HUES64 (cell line): ENCODE results near the gene ALS2.

ENCODE experiments used
- H3K27ac ChIP-seq: 2 replicates; pipeline ENCODE4 v1.7.0; 2013; ENCODE audit warnings: low read depth, low read length, inconsistent platforms
- H3K27me3 ChIP-seq: 2 replicates; pipeline ENCODE4 v1.6.1; 2013; ENCODE audit warnings: mild to moderate bottlenecking, low read length; ENCODE audit not compliant: insufficient read depth
- H3K36me3 ChIP-seq: 2 replicates; pipeline ENCODE4 v1.6.1; 2013; ENCODE audit warnings: mild to moderate bottlenecking, low read length; ENCODE audit not compliant: insufficient read depth
- H3K4me1 ChIP-seq: 2 replicates; pipeline ENCODE4 v1.6.1; 2013; ENCODE audit warnings: mild to moderate bottlenecking, low read length, moderate library complexity; ENCODE audit not compliant: insufficient read depth
- H3K4me3 ChIP-seq: 2 replicates; pipeline ENCODE4 v1.5.1; 2013; ENCODE audit warnings: mild to moderate bottlenecking, low read length, moderate library complexity
- H3K9ac ChIP-seq: 2 replicates; pipeline ENCODE4 v1.6.1; 2013; ENCODE audit warnings: mild to moderate bottlenecking, low read depth, low read length
- H3K9me3 ChIP-seq: 2 replicates; pipeline ENCODE4 v1.6.1; 2013; ENCODE audit warnings: low read depth, low read length; ENCODE audit not compliant: insufficient read depth
- WGBS: fragments of 150-250, 120-280 bp; methylation state at CpG from one replicate; pipeline ENCODE4 v1.1.7; 2013; ENCODE audit warnings: missing lambda C conversion rate; 5-methylcytosine and 5-hydroxymethylcytosine counted together

Gene ALS2

GRCh38 chr2:201754717-201755415 is 25.9 kb downstream of the ALS2 start:
- H3K27me3 ChIP-seq = no peaks in the 10 kb centered on the region
- H3K36me3 ChIP-seq = peaks cover 75% of the 10 kb centered on the region
- no peak overlapping the region; the same call in 1 of the 2 replicates for H3K9ac ChIP-seq
- WGBS = 96% methylated on average over 6 of the region's 6 CpGs
- H3K27ac ChIP-seq = no peak overlapping the region
- no peak overlapping the region for H3K4me3 ChIP-seq
- H3K9me3 ChIP-seq = no peaks in the 10 kb centered on the region
- H3K4me1 ChIP-seq = no peaks in the 10 kb centered on the region

DNA sequence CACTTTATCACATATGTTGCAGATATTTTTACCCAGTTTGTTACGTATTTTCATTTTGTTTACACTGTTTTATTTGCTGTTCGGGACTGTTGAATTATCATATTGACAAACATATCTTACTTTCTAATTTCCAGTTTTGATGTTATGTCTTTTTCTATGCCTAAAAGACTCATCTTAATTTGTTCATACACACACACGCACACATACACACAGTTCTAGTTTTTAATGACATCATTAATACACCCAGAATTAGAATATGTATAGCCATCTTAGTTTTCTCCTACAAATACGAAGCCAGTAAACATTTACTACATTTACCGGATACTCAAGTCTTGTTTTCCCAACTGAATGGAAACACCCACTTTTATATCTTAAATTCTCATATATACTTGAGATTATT is 29.2 kb downstream of the ALS2 start:
- peaks cover 74% of the 10 kb centered on the region for H3K36me3 ChIP-seq
- no peaks in the 10 kb centered on the region for H3K27me3 ChIP-seq

DNA sequence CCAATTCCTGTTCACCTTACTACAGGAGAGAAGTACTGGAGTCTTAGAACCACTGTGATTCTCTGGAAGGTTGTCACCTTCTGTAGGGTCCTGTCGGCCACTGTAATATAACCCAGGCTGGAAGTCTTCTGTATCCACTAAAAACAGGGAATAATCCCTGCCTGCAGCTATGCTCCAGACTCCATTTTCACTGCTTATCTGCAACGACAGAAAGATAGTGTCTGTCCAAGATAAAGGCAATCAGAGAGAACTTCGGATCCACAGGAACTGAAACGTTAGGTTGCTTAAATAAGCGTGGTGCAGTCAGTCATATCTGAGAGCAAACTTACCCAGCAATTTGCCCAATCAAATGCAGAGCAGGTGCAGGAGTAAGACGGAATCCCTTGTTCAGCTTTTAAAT is 34.2 kb downstream of the ALS2 start:
- no peak overlapping the region for H3K9ac ChIP-seq
- H3K27me3 ChIP-seq = no peaks in the 10 kb centered on the region
- H3K9me3 ChIP-seq = no peaks in the 10 kb centered on the region
- H3K4me1 ChIP-seq = no peaks in the 10 kb centered on the region
- H3K27ac ChIP-seq = no peak overlapping the region
- H3K36me3 ChIP-seq = peaks cover 81% of the 10 kb centered on the region
- WGBS = 90% methylated on average over 6 of the region's 6 CpGs
- no peak overlapping the region for H3K4me3 ChIP-seq

More for the DNA sequence above, 29.2 kb downstream of the ALS2 start:
- 77% methylated on average over 5 of the region's 5 CpGs for WGBS
- Histone ChIP-seq H3K9me3 (no peaks in the 10 kb centered on the region), H3K9ac (no peak overlapping the region), H3K27ac (no peak overlapping the region), H3K4me1 (no peaks in the 10 kb centered on the region), H3K4me3 (no peak overlapping the region)

GRCh38 chr2:201735486-201735885 is 45.2 kb downstream of the ALS2 start:
- Histone ChIP-seq H3K27me3 (no peaks in the 10 kb centered on the region), H3K4me3 (no peak overlapping the region), H3K36me3 (peaks cover 84% of the 10 kb centered on the region), H3K9me3 (0 out of 2 replicates have a peak, but pooled peaks cover 4% of the 10 kb centered on the region), H3K4me1 (peaks cover 9% of the 10 kb centered on the region; the same call in 1 of the 2 replicates), H3K27ac (no peak overlapping the region), H3K9ac (no peak overlapping the region)
- WGBS = 97% methylated on average over 2 of the region's 2 CpGs

GRCh38 chr2:201734111-201734510 is 46.6 kb downstream of the ALS2 start:
- Histone ChIP-seq H3K27me3 (no peaks in the 10 kb centered on the region), H3K36me3 (peaks cover 88% of the 10 kb centered on the region), H3K9ac (no peak overlapping the region), H3K4me3 (no peak overlapping the region), H3K27ac (no peak overlapping the region), H3K9me3 (0 out of 2 replicates have a peak, but pooled peaks cover 4% of the 10 kb centered on the region), H3K4me1 (peaks cover 10% of the 10 kb centered on the region; the same call in 1 of the 2 replicates)
- 96% methylated on average over 4 of the region's 4 CpGs for WGBS

DNA sequence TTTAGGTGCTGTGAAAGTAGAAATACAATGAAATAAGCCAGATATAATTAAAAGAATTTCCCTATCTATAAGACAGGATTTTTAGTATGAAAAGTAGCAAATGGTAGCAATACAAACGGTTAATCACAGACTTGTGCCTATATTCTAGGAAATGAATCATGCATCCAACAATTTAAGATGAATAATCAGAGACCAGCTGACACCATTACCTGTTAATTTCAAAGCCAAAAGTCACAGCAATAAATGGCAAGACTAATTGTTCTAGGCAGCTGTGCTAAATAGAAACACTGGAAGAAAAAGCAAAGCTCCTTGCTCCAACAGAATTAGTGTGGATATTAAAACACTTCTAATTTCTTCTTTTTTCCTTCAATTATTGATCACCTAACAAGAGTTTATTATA is 47.2 kb downstream of the ALS2 start:
- Histone ChIP-seq H3K36me3 (peaks cover 88% of the 10 kb centered on the region), H3K9me3 (0 out of 2 replicates have a peak, but pooled peaks cover 4% of the 10 kb centered on the region), H3K4me1 (peaks cover 10% of the 10 kb centered on the region; the same call in 1 of the 2 replicates), H3K9ac (no peak overlapping the region), H3K27ac (no peak overlapping the region), H3K27me3 (no peaks in the 10 kb centered on the region), H3K4me3 (no peak overlapping the region)
- WGBS = 88% methylated on average over 1 of the region's 1 CpG

DNA sequence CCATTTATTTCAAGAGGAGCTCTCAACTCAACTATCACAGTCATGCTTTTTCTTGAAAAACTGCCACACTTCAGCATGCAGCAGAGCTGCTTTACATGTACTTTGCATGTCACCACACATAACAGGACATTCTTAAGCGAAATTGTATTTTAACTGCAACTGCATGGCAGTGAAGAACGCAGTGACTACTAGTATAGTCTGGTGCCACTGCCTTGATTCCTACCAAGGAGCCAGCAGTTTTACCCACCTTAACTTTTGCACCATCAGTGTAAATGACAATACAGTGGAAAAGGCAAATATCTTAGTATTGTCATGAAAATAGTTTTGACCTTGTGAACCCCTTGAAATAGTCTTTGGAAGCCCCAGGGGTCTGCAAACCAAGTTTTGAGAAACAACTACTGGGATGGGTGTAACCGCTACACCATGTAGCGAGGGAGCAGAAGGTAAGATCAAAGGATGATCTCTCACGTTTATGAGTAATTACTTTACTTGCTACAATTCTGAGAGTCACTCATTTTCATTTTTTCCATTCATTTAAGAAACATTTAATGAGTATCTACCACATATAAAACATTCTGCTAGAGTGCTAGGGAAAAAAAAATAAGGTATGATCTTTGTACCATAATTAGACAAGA is 50.0 kb downstream of the ALS2 start:
- Histone ChIP-seq H3K4me1 (peaks cover 10% of the 10 kb centered on the region; the same call in 1 of the 2 replicates), H3K27me3 (no peaks in the 10 kb centered on the region), H3K27ac (no peak overlapping the region; the same call in 1 of the 2 replicates), H3K4me3 (no peak overlapping the region), H3K9ac (no peak overlapping the region), H3K36me3 (peaks cover 90% of the 10 kb centered on the region), H3K9me3 (no peaks in the 10 kb centered on the region)
- 76% methylated on average over 4 of the region's 5 CpGs for WGBS

DNA sequence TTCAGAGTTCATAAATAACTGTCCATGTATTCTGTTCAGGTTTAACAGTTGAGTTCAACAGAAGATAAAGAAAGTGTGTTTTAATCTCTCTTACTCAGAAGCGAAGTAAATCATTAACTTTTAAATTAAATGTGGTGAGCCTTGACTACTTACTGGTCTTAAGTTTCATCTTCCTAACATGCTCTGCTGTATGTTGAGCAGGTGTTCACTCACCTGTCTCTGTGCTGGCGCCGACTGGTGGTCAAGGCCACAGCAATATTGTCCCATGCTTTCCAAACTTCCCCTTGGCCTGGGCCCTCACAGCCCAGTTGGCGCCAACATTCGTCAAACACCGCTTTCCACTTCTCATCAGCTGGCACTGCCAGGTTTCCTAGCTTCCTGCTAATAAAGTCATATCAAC is 65.3 kb downstream of the ALS2 start:
- Histone ChIP-seq H3K4me1 (no peaks in the 10 kb centered on the region), H3K27me3 (no peaks in the 10 kb centered on the region), H3K4me3 (no peak overlapping the region), H3K36me3 (peaks cover 82% of the 10 kb centered on the region), H3K9me3 (no peaks in the 10 kb centered on the region), H3K9ac (no peak overlapping the region), H3K27ac (no peak overlapping the region)
- 97% methylated on average over 6 of the region's 6 CpGs for WGBS

- H3K4me3 ChIP-seq = no peak overlapping the region
- no peaks in the 10 kb centered on the region for H3K4me1 ChIP-seq
- WGBS = 100% methylated on average over 1 of the region's 1 CpG
- H3K27ac ChIP-seq = no peak overlapping the region
- peaks cover 92% of the 10 kb centered on the region for H3K36me3 ChIP-seq
- H3K27me3 ChIP-seq = no peaks in the 10 kb centered on the region
- no peaks in the 10 kb centered on the region for H3K9me3 ChIP-seq
- H3K9ac ChIP-seq = no peak overlapping the region
These were observed 68.0 kb downstream of the ALS2 start for GRCh38 chr2:201712726-201713125.

DNA sequence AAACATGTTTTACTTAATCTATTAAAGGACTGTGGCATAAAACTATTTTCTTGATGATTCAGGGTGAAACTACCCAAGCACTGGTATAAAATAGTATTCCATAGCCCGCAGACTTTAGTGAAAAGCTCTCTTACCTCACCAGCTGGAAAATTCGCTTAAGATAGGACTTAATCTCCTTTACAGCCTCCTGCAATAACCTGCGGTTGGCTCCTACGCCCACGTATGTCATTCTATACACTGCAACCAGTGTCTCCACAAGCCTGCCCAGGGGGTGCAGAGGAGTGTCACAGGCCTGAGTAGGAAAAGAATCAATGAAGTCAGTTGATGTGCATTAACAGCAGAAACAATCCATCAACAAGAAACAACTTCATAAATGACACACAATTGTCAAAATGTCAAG is 71.0 kb downstream of the ALS2 start:
- Histone ChIP-seq H3K4me1 (no peaks in the 10 kb centered on the region), H3K27ac (no peak overlapping the region), H3K27me3 (no peaks in the 10 kb centered on the region), H3K9me3 (no peaks in the 10 kb centered on the region), H3K4me3 (no peak overlapping the region), H3K36me3 (peaks cover 95% of the 10 kb centered on the region), H3K9ac (no peak overlapping the region)
- 95% methylated on average over 5 of the region's 5 CpGs for WGBS

DNA sequence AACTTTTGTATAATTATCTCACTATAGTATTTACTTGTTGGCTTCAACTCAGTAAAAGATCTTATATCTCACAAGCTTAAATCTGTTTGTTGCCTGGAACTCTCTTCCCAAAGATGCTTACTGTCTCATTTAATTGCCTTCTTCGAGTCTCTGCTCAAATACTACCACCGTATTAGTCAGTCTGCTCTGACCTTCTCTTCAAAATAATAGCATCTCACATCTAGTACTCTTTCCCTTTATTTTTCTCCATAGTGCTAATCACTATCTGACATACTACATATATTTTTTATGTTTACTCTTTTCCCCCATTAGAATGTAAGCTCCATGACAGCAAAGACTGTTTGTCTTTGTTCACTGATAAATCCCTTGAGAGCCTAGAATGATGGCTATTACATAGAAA is 71.7 kb downstream of the ALS2 start:
- WGBS = 84% methylated on average over 2 of the region's 2 CpGs
- H3K9me3 ChIP-seq = no peaks in the 10 kb centered on the region
- H3K27me3 ChIP-seq = no peaks in the 10 kb centered on the region
- H3K9ac ChIP-seq = no peak overlapping the region
- H3K4me1 ChIP-seq = no peaks in the 10 kb centered on the region
- H3K27ac ChIP-seq = no peak overlapping the region
- no peak overlapping the region for H3K4me3 ChIP-seq
- peaks cover 95% of the 10 kb centered on the region for H3K36me3 ChIP-seq
